ENCODE data around the gene UFD1. TPM values are rescaled to one million over a fixed set of nuclear protein-coding genes. Genes with fewer than 3 reads are reported as not detected.
"Not testable (repeated sequence)": the region's sequence is repeated elsewhere in the genome, so short reads cannot be mapped to it uniquely, and the experiment has no call there.

Gene UFD1
- total RNA-seq, 2 experiments from 2014 or later: 88.1 to 90.1 TPM

DNA sequence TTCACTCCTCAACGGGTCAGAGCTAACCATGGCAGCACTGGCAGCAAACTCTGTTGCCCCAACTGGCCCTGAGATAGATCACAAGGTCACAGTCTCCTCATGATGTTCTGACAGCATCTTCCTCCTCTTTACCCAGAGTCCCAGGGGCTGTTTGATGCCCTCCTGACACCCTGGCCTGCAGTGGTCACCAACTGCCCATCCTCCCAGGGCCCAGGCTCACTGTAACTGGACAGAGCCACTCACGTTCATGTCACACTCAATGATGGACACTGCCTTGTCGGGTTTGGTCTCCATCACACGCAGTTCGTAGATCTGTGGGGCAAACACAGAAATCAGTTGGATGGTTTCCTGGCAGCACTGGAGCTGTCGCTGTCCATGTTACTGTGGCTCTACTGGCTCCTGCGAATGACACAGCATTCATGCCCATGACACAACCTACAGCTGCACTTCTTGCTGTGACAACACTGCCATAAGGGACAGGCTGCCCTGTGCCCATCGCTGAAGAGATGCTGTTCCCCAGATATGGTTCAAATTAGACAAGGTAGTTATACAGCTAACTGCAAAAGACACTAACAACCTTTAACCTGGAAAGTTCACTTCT lies 21.1 kb downstream of the UFD1 start:
- ChIA-PET CTCF (interaction anchor here (0.7 to 1.3 kb wide), 2 partner anchors 20 to 453 kb away, joined by 3 read pairs; no protein-coding TSS in a partner anchor), POLR2A (no interaction called here)

DNA sequence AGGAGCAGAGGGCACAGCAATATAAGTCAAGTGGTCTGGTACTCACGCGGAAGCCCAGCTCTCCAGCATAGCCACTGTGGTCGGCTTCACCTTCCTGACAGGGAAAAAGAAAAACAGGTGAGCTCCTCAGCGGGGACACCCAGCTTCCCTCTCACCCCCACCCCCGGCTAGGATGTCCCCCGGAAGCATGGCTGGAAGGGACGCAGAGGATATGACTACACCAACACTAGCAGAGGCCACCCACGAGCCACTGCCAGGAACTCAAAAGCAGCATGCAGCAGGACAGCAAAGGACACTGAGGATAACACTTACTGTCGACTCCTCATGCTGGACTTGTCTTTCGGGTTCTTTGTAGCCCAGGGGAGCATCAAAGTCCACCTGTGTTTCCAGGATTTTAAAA lies 22.5 kb downstream of the UFD1 start:
- ChIA-PET CTCF (interaction anchor here (0.6 kb wide), 1 partner anchor 541 kb away, joined by 3 read pairs; no protein-coding TSS in a partner anchor), POLR2A (no interaction called here)

DNA sequence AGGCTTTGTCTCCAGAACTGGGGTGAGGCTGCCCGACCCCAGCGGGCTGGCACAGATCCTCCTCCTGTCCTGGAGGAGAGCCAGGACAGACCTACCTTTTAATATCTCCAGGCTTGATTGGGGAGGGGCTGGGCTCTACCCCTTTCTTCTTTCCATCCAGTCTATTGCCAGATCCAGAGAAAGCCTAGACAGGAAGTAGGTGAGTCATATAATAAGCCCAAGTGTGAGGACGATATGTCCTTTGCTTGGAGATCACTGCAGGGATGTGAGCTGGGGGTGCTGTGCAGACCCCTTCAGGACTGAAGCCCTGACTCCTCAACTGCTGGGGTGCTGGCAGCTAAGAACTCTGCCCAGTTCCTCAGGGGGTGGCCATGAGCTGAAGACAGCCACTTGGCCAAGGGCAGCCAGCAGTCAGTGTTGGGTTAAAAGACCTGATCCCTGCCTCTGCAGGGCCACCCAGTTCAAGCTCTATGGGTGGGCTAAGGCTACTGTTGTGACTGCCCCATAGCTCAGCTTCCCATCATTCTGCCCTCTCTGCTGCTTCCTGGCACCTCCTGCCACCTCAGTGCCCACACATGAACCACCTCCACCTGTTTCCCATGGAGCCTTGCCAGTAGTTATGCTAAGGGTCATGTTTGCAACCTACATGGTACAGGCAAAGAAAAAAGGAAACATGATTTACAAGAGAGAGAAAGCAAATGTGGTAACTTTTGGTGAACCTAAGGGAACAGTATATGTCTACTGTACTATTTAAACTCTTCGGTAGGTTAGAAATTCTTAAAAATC lies 23.2 kb downstream of the UFD1 start:
- POLR2A ChIA-PET: no interaction called here
- CTCF ChIA-PET: interaction anchor here (0.6 kb wide), 1 partner anchor 542 kb away, joined by 3 read pairs; no protein-coding TSS in a partner anchor

DNA sequence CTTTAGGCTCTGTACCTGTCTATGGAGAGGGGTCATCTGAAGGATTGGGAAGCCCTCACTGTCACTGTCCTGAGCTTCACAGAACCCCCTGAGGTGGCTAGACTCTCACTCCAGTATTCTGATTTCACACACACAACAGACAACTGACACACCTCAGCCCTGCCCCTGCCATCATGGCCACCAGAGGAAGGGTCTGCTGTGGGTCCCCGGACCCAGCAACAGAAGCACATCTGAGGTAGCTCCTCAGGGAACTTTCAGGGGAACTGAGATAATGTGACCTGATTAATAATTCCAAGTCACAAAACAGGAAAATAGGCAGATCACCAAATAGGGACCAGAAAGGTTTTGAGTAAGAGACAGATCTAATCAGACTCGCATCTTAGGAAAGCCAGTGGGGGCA lies 24.0 kb downstream of the UFD1 start:
- ChIA-PET CTCF (no interaction called here), POLR2A (no interaction called here)

DNA sequence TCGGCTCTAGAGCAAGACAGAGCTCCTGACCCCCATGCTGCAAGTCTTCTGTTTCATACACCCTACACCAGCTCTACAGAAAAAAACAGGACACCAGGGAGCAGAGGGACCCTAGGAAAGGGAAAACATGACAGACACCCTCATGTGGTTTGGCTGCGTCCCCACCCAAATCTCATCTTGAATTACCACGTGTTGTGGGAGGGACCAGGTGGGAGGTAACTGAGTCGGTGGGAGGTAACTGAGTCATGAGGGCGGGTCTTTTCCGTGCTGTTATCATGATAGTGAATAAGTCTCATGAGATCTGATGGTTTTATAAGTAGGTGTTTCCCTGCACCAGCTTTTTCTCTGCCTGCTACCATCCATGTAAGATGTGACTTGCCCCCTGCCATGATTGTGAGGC lies 24.8 kb downstream of the UFD1 start:
- POLR2A ChIA-PET: no interaction called here
- CTCF ChIA-PET: no interaction called here

DNA sequence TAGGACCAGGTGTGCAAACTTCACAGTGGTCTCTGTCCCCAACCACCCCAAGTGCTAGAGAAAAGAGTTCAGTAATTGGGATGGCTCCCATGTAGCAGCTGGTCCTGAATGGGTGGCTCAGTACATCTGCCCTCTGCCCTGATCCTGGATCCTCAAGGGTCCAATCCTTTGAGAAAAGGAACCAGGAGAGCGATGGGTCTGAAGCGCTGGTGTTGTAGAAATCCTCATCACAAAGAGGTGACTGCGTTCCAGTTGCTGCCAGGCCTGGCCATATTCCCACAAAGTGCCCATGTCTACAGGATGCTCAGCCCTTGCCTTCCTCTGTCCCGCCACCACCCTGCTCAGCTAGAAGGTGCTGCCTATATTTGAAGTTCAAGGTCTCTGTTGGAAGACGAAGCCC lies 25.3 kb downstream of the UFD1 start:
- CTCF ChIA-PET: no interaction called here
- POLR2A ChIA-PET: no interaction called here

DNA sequence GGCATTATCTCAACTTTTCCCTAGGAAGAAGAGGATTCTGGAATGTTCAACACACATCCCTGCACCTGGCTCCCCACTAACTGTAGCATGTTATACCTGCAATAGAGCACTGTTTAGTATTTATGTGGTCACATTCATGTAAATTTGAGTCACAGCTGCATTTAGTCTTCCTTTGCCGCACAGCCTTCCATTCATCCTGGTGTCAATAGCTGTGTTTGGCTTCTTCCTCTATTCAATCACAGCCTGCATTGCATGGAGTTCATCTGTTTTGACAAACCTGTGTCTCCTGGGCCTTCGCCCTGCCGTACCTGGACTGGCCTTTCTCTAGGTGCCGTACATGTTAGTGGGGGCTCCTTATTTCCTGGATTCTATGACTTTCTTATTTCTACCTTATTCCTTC lies 27.4 kb downstream of the UFD1 start:
- ChIA-PET CTCF (interaction anchor here (1.2 kb wide), 1 partner anchor 498 kb away, joined by 3 read pairs; no protein-coding TSS in a partner anchor), POLR2A (no interaction called here)

DNA sequence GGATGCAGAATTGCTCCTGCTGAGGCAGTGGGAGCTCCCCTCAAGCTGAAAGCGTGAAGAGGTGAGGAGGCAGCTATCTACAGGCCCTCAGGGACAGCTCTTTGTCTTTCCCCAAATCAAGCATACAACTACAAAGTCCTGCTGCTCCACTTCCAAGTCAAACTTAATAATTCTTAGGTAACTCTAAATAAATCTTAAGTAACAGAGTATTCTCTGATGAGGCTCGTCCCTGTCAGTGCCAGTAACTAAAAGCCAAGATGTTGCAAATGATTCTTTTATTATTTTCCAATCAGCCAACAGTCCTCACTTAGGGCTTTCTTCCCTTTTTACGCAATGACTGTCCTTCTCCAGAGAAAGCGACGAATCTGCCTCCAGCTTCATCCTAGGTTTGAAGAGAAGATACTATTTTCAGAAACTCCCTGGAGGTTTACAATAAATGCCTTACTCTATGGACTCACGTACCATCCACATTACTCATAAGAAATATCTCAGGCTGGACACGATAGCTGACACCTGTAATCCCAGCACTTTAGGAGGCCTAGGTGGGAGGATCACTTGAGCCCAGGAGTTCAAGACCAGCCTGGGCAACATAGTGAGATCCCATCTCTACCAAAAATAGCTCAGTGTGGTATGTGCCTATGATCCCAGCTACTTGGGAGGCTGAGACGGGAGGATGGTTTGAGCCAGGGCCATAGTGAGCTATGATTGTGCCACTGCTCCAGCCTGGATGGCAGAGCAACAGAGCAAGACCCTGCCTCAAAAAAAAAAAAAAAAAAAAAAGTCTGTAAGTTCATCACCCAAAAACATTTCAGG lies 28.4 kb downstream of the UFD1 start:
- ChIA-PET CTCF (interaction anchor here (1.2 kb wide), 1 partner anchor 497 kb away, joined by 3 read pairs; no protein-coding TSS in a partner anchor), POLR2A (interaction anchor here (0.6 to 0.7 kb wide), 2 partner anchors 10 to 219 kb away, joined by 3 to 6 read pairs; no protein-coding TSS in a partner anchor)

DNA sequence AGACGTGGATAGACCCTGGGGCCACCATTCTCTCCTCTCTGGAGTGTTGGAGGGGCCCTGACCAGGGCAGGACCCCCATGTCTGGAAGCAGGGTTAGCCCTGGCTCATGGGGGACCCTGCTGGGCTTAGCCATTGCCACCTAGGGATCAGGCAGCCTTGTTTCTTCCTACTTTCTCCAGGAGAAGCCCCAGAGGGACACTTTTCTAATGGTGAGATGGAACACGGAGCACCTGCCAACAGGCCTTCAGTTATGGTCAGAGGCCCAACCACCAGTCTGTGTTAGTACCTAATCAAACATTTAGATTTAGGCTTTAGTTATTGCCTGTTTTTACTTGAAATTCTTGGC lies 29.6 kb downstream of the UFD1 start:
- ChIA-PET CTCF (interaction anchor here (1.0 kb wide), 1 partner anchor 18 kb away, joined by 3 read pairs; the partner anchor contains the start of gene HIRA), POLR2A (no interaction called here)

DNA sequence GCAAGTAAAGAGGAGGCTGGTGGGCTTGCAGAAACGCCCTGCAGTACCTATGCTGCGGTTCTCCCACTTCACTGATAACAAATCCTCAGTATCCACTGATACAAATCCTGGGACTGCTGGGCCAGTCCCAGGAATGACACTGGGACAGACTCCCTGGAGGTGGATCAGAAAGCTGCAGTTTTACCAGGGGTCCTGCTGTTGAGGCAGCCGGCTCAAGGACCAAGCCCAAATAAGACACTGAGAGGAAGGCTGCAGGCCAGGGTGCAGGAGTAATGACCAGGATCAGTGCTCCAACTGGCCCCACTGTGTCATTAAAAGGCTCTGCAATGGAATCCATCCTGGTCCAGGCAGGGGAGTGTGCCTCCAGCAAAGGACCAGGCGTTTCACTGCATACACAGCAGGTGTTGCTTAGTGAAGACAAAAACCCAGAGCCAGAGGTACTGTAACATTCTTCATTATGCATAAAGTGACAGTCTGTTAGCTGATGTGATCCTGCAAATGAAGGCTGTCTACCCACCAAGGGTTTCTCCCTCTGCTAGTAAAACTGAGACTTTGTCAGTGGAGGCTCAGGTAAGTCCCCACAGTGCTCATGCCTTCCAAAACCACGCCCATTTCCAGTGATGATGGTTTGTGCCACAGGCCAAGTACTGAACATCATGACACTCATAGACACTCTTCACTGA lies 30.1 kb downstream of the UFD1 start:
- POLR2A ChIA-PET: interaction anchor here (0.6 kb wide), 1 partner anchor 228 kb away, joined by 3 read pairs; no protein-coding TSS in a partner anchor
- CTCF ChIA-PET: interaction anchor here (1.0 to 2.2 kb wide), 2 partner anchors 15 to 17 kb away, joined by 3 to 9 read pairs; partner anchors contain the start of gene HIRA

DNA sequence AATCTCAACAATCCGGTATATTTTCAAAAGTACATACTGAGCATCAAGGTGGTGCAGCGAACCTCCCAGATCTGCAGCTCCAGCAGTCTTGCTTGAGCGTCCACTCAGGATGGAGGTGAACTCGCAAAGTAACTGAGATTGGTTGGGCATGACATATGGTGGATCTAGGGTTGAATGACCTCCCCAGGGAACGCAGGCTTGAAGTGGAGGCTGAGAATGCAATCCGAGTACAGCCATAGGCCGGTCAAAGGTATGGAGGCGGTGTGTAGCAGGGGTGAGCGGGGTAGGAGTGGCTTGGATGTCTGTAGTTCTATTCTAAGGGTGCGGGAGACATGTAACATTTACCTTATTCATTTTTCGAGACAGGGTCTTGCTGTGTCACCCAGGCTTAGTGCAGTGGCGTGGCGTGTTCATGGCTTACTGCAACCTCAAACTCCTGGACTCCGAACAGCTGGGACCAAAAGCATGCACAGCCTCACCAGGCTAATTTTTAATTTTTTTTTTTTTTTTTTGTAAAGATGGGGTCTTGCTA lies 30.9 kb downstream of the UFD1 start:
- ChIA-PET CTCF (interaction anchor here (0.6 to 2.2 kb wide), 4 partner anchors 14 to 270 kb away, joined by 3 to 9 read pairs (median 4); partner anchors contain the start of gene UFD1), POLR2A (interaction anchor here (0.5 to 1.9 kb wide), 3 partner anchors 16 to 303 kb away, joined by 4 to 13 read pairs (median 5); partner anchors contain the start of genes ESS2, HIRA and MRPL40)

DNA sequence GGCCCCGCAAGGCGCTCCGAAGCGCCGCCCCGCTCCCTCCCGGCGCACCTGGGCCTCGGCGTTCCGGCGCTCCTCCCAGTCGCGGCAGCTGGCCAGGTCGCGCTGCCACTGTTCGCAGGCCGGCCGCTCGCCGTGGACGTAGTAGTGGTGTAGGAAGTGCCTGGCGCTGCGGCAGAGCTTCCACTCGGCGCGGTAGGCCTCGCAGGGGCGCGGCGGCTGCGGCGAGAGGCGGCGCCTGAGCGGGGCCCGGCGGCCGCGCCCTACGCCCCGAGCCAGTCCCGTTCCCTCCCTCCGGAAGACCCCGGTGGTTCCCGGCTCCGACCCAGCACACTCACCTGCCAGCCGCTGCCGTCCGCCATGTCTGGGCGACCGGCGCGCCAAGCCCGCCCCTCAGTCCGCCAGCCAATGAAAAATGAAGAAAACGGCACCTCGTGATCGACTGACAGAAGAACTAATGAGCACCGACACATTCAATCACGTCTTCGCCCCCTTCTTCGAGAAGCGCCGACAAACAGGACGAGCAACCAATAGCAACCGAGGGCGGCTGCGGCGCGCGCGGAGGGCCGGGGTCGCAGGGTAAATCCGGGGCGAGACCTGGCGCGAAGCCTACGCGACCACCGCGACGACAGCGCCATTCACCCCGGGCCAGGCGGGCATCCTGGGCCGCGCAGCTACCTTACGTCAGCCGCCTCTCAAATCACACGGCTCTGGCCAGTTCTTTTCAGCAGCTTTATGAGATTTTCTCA lies 31.5 kb downstream of the UFD1 start, which contains the start of gene C22orf39:
Gene C22orf39, minus strand, starts transcription at position 382 of the 746 bp plus-strand sequence. Its CDS starts 23 bp downstream, at position 359.
- ChIA-PET POLR2A (interaction anchor here (0.5 to 1.9 kb wide), 4 partner anchors 13 to 303 kb away, joined by 3 to 13 read pairs (median 4); partner anchors contain the start of genes ESS2, HIRA and MRPL40), CTCF (interaction anchor here (0.6 to 2.2 kb wide), 4 partner anchors 14 to 271 kb away, joined by 3 to 9 read pairs (median 4); partner anchors contain the start of gene UFD1)

DNA sequence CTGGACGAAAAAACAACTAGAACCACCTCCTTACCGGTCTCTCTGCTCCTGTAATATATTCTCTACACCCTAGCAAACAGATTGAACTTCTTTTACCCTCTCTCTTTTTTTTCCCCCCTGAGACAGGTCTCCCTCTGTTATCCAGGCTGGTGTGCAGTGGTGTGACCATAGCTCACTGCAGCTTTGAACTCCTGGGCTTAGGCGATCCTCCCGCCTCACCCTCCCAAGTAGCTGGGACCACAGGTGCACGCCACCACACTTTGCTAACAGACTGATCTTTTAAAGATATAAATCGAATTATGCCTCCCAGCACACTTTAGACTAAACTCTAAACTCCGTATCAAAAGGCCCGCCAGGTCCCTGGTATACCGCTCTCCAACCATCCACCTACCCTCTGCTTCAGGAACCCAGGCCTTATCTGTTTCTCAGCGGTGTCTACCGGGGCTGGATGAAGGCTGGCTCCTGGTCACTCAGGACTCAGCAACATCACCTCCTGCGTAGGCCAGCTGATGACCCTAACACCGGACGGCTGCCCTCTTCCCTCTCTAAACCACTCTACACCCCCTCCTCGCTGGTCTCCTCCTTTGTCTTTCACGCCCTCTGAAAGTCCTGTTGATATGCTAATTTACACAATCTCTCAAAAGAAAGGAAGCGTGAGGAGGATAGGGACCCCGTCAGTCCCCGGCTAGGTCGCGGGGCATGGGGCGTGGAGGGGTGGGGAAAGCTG lies 32.2 kb downstream of the UFD1 start:
- POLR2A ChIA-PET: interaction anchor here (1.0 to 1.9 kb wide), 3 partner anchors 13 to 302 kb away, joined by 3 to 13 read pairs (median 5); partner anchors contain the start of genes ESS2, HIRA and MRPL40
- CTCF ChIA-PET: interaction anchor here (1.0 to 2.2 kb wide), 2 partner anchors 13 to 32 kb away, joined by 4 to 9 read pairs; partner anchors contain the start of gene UFD1

DNA sequence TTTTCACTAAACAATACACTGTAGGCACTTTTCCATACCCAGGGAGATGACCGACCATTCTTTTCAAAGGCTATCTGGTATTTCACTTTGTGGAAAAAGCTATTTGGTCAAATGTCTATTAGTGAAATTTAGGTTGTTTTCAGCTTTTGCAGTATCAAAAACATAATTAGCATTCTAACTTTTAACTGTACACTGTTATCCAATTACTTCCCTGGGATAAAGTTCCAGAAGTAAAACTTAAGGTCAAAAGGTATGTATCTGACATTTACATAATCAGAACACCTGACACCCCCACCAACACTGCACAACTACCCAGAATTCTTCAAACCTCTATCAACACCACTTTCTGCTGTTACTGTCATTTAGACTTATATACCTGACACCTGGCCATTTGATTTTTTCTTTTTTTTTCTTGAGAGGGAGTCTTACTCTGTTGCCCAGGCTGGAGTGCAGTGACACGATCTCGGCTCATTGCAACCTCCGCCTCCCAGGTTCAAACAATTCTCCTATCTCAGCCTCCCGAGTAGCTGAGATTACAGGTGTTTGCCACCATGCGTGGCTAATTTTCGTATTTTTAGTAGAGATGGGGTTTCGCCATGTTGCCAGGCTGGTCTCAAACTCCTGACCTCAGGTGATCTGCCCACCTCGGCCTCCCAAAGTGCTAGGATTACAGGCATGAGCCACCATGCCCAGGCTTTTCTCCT lies 33.6 kb downstream of the UFD1 start:
- CTCF ChIA-PET: interaction anchor here (0.6 to 1.5 kb wide), 2 partner anchors 13 to 15 kb away, joined by 3 read pairs; no protein-coding TSS in a partner anchor
- POLR2A ChIA-PET: not testable (repeated sequence)

DNA sequence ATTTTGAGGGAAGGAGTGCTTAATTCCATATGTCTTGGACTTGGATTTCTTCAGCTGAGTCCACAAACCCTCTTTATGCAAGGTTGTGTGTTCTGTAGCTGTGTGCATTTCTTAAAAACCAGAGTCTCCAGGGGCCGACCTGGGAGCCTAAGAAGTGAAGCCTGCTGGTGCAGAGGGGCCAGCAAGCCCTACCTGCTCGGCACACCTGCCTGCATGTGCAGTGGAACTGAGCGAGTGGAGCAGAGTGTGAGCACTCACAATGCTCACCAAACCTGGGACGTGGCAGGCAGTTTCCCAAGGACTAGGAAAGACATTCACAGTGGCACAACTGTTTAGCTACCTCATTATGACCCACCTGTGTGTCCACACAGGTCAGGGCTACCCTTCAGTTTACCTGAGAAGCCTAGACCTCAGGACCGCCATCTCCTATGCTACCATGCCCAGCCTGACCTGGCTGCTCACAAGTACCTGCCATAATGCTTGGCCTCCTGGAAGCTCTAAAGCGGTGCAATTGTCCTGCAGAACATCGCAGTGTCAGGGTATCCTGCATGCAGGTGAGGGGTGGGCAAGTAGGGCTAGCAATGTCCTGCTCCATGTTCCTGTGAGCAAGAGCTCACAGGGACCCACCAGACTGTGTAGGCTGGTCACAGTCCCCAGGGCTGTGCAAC lies 35.3 kb downstream of the UFD1 start:
- POLR2A ChIA-PET: interaction anchor here (0.7 kb wide), 1 partner anchor 9 kb away, joined by 3 read pairs; no protein-coding TSS in a partner anchor
- CTCF ChIA-PET: interaction anchor here (0.6 kb wide), 1 partner anchor 23 kb away, joined by 7 read pairs; no protein-coding TSS in a partner anchor

DNA sequence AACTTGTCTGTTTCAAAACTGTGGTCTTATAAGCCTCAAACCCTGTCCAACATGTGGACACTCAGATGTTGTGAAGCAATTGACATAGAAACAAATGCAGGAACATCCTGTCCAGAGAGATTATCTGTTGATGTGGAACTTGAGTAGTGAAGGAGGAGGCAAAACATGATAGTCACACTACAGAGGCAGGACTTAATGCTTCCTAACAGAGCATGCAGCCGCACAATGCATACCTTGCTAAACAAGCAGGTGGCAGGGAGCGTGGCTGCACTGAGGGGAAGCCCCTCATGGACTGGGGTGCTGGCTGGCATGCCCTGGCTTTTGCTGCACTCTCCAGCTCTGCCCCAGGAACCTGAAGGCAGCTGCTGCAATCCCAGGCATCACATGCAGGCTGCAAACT lies 36.8 kb downstream of the UFD1 start:
- ChIA-PET CTCF (no interaction called here), POLR2A (no interaction called here)
